GM18909 (cell line): ENCODE data around the gene MORN1.

ENCODE experiments used
- ATAC-seq: cut with Tn5 transposase; IDR thresholded peaks from one replicate; pipeline ENCODE4 v1.9.1; 2021; ENCODE audit warnings: mild to moderate bottlenecking; ENCODE audit not compliant: unreplicated experiment, poor library complexity

The MORN1 gene

GRCh38 chr1:2389644-2390043 lies 1.7 kb downstream of the MORN1 start:
- ATAC-seq = no peak

GRCh38 chr1:2388004-2388913 lies 3.1 kb downstream of the MORN1 start:
- no peak for ATAC-seq

GRCh38 chr1:2386636-2387611 lies 4.4 kb downstream of the MORN1 start:
- no peak for ATAC-seq

GRCh38 chr1:2385606-2386280 lies 5.6 kb downstream of the MORN1 start:
- no peak for ATAC-seq

- ATAC-seq = no peak
Observed at GRCh38 chr1:2384941-2385481, 6.3 kb downstream of the MORN1 start.

DNA sequence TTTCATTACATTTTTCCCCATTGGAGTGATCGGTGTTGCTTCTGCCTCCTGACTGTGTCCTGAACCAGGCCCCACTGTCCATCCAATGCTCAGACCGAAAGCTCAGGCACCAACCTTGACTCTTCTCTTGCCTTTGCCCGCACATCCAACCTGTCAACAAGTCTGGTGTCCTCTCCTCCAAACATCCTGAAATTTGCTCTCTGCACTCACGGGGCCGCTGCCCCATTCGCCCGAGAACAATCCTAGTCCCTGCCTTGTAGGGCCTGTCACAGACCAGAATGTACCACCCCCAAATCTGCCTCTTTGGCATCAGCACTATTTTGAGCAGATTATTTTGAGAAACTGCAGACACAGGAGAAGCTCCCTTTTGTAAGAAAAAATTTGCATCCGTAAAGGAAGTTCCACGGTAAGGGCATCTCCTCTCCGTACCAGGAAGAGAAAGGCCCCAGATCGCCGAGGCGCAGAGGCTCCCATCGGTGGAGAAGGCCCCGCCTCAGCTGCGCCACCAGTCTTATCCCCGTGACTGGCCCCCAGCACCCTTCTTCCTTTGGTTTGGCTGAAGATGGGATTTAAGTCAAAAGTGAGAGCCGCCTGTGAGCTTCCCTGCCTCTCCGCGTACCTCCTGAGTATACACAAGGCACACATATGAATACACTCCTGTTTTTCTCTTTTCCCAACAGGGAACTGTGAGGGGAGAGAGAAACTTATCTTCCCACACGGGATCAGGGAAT lies 7.1 kb downstream of the MORN1 start:
- no peak for ATAC-seq

DNA sequence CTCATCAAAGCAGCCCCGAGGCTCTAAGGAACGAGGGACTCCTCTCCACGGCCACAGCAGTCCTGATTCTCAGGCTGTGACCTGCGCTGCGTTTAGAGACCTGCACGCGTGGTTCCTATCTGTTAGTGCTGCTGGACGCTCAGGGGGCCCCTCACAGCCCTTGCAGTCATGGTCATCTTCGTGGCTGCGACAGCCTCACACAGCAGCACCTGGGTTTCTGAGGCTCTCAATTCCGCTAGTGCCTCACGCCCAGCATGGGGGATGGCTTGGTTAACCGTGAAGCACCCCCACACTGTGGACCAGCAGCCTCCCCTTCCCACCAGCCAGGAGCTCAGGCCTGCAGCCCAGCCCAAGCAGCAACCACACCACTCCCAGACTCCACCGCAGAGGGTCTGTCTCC lies 7.8 kb downstream of the MORN1 start:
- no peak for ATAC-seq

DNA sequence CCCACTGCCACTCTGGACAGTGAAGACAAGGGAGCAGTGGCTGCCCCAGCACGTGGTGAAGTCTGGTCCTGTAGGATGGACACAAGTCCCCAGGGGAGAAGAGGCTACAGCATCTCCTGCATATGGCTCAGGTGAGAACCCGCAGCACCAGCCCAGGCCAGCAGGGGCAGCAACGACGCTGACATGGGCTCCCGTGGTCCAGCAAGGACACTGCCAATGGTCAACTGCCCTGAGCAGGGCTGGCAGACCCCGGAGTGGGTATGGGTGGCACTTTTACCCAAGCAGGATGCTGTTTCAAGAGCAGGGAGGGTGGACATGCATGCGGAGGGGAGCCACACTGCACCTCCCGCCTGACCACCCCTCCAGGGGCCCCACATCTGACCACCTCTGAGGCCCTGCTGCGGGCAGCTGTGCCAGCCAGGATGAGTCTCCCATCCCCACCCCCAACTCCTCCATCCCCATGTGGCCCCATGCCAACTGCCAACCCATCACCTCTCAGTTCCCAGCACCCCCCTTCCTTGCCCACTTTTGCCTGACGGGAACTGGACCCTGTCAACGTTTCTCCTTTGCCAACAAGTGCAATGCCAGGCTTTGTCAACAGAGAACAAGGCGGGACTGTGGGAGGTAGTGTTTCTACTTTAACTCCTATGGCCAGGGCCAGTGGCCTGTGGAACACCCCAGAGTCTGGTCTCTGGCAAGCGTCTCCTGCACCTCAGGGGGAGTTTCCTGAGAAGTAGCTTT lies 8.6 kb downstream of the MORN1 start:
- no peak for ATAC-seq

- ATAC-seq = no peak
Observed at GRCh38 chr1:2381741-2382620, 9.4 kb downstream of the MORN1 start.

GRCh38 chr1:2380816-2381591 lies 10.3 kb downstream of the MORN1 start:
- ATAC-seq = no peak

GRCh38 chr1:2379733-2380404 lies 11.5 kb downstream of the MORN1 start:
- no peak for ATAC-seq

GRCh38 chr1:2378956-2379732 lies 12.2 kb downstream of the MORN1 start:
- ATAC-seq = no peak

DNA sequence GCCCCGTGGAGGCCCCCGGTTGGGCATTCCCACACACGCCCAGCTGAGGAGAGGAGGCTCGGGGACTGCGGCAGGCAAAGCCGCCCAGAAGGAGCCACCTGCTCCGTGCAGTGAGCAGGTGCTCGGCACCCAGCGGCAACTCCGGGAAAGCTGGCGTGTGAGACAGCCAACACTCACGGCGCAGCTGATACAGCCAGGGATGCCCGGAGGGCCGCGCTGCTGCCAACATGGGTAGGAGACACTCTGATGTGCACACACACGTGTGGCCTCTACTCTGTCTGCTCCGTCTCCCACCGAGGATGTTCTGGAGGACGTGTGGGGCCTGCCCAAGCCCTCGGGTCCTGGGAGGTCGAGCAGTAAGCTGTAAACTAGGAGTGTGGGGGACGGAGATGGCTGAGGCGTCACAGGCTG lies 12.9 kb downstream of the MORN1 start:
- no peak for ATAC-seq

- ATAC-seq = no peak
Observed at GRCh38 chr1:2377751-2378440, 13.5 kb downstream of the MORN1 start.

DNA sequence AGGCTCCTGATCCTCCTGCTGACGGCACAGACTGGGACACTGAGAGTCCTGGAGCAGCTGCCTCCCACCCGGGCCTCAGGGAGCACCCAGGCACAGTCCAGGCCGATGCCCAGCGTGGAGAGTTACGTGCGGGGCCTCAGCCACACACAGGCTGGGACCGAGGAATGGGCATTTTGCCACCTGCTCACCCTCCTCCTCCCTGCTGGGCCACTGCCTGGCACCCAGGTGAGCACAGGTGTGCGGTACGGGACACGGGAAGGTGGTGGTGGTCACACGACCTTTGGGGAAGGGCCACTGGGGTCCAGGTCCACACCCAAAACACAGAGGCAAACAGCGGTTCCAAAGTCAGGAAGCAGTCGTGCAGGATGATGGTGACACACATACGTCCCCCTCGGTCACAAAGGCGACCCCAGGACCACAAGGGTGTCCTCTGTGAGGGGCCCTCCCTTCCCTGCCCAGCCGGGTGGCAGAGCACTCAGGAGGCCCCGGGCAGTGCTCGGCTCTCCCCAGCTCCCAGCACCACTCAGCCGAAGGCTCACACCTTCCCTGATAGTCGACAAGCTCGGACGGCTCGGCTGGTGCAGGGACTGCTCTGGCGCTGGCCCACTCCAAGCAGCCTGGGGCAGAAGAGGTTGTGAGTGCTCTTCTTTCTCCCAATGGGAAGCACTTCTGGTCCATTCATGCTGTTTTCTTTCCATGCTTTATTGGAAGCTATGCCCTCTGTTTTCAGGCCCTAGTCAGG lies 14.3 kb downstream of the MORN1 start:
- no peak for ATAC-seq
